ENCODE data around the gene RBM17.

Gene RBM17

GRCh38 chr10:6109444-6109775 is 20.6 kb downstream of the RBM17 start:
- Histone ChIP-seq H3K27me3 (no peaks in the 10 kb centered on the region), H3K4me3 (ENCODE audit: low read depth, low read length) (no peak overlapping the region), H3K36me3 (peaks cover 80% of the 10 kb centered on the region), H3K9me3 (no peaks in the 10 kb centered on the region), H3K4me1 (no peaks in the 10 kb centered on the region)
- TF ChIP-seq CTCF (IDR thresholded peaks at IDR 0.05; ENCODE audit: low read depth, low read length): no peak
- no peak for DNase-seq

GRCh38 chr10:6110136-6110535 is 21.3 kb downstream of the RBM17 start:
- Histone ChIP-seq H3K36me3 (peaks cover 84% of the 10 kb centered on the region), H3K27me3 (no peaks in the 10 kb centered on the region), H3K4me3 (ENCODE audit: low read depth, low read length) (no peak overlapping the region), H3K9me3 (no peaks in the 10 kb centered on the region), H3K4me1 (no peaks in the 10 kb centered on the region)
- no peak for DNase-seq
- no peak for TF ChIP-seq CTCF (IDR thresholded peaks at IDR 0.05; ENCODE audit: low read depth, low read length)

GRCh38 chr10:6112893-6113292 is 24.1 kb downstream of the RBM17 start:
- no peaks in the 10 kb centered on the region for H3K9me3 ChIP-seq
- no peaks in the 10 kb centered on the region for H3K27me3 ChIP-seq
- no peaks in the 10 kb centered on the region for H3K4me1 ChIP-seq
- H3K36me3 ChIP-seq: peaks cover 82% of the 10 kb centered on the region
- TF ChIP-seq CTCF (IDR thresholded peaks at IDR 0.05; ENCODE audit: low read depth, low read length): no peak
- H3K4me3 ChIP-seq (ENCODE audit: low read depth, low read length): no peak overlapping the region
- no peak for DNase-seq

- TF ChIP-seq CTCF (IDR thresholded peaks at IDR 0.05; ENCODE audit: low read depth, low read length): no peak
- H3K4me1 ChIP-seq: no peaks in the 10 kb centered on the region
- H3K27me3 ChIP-seq: no peaks in the 10 kb centered on the region
- H3K4me3 ChIP-seq (ENCODE audit: low read depth, low read length): no peak overlapping the region
- peaks cover 68% of the 10 kb centered on the region for H3K36me3 ChIP-seq
- no peaks in the 10 kb centered on the region for H3K9me3 ChIP-seq
- DNase-seq: no peak
Observed at GRCh38 chr10:6114299-6114698, 25.5 kb downstream of the RBM17 start.

- Histone ChIP-seq H3K4me1 (no peaks in the 10 kb centered on the region), H3K9me3 (no peaks in the 10 kb centered on the region), H3K36me3 (peaks cover 62% of the 10 kb centered on the region), H3K4me3 (ENCODE audit: low read depth, low read length) (no peak overlapping the region), H3K27me3 (no peaks in the 10 kb centered on the region)
- DNase-seq: no peak
- TF ChIP-seq CTCF (IDR thresholded peaks at IDR 0.05; ENCODE audit: low read depth, low read length): no peak
Observed at GRCh38 chr10:6114805-6115341, 26.0 kb downstream of the RBM17 start.

- peaks cover 56% of the 10 kb centered on the region for H3K36me3 ChIP-seq
- no peak for DNase-seq
- no peak for TF ChIP-seq CTCF (IDR thresholded peaks at IDR 0.05; ENCODE audit: low read depth, low read length)
Observed at GRCh38 chr10:6115411-6115810, 26.6 kb downstream of the RBM17 start.

More at GRCh38 chr10:6115411-6115810, 26.6 kb downstream of the RBM17 start:
- Histone ChIP-seq H3K27me3 (no peaks in the 10 kb centered on the region), H3K9me3 (no peaks in the 10 kb centered on the region), H3K4me3 (ENCODE audit: low read depth, low read length) (no peak overlapping the region), H3K4me1 (no peaks in the 10 kb centered on the region)
